ENCODE data around the gene FRMD8. TPM values are rescaled to one million over a fixed set of nuclear protein-coding genes. Genes with fewer than 3 reads are reported as not detected.

The FRMD8 gene
- total and polyA plus RNA-seq, 2 of the 8 experiments (the other 6 are each of a cell fraction or from before 2014, with no cell fraction given), result 15.0 to 19.2 TPM

- no peak for TF ChIP-seq RBBP5 (IDR thresholded peaks at IDR 0.05; ENCODE audit: borderline replicate concordance, low read depth, low read length)
- TF ChIP-seq KDM1A (IDR thresholded peaks at IDR 0.05; ENCODE audit: borderline replicate concordance, low read length), result no peak
- no peak for TF ChIP-seq POU5F1 (IDR thresholded peaks at IDR 0.05; ENCODE audit: low read depth, low read length)
These were observed 23.5 kb upstream of the FRMD8 start (continued) for GRCh38 chr11:65362966-65363365.

Measured in H1 (cell line).